ENCODE data around the gene DEPDC5.
"Not testable (repeated sequence)": the region's sequence is repeated elsewhere in the genome, so short reads cannot be mapped to it uniquely, and the experiment has no call there.

Gene DEPDC5

GRCh38 chr22:31815383-31815814, 61.6 kb downstream of the DEPDC5 start:
- DNase-seq (ENCODE audit: low read depth) = not testable (repeated sequence)

- DNase-seq (ENCODE audit: low read depth) = no peak
These were observed 62.9 kb downstream of the DEPDC5 start for GRCh38 chr22:31816750-31817149.

DNA sequence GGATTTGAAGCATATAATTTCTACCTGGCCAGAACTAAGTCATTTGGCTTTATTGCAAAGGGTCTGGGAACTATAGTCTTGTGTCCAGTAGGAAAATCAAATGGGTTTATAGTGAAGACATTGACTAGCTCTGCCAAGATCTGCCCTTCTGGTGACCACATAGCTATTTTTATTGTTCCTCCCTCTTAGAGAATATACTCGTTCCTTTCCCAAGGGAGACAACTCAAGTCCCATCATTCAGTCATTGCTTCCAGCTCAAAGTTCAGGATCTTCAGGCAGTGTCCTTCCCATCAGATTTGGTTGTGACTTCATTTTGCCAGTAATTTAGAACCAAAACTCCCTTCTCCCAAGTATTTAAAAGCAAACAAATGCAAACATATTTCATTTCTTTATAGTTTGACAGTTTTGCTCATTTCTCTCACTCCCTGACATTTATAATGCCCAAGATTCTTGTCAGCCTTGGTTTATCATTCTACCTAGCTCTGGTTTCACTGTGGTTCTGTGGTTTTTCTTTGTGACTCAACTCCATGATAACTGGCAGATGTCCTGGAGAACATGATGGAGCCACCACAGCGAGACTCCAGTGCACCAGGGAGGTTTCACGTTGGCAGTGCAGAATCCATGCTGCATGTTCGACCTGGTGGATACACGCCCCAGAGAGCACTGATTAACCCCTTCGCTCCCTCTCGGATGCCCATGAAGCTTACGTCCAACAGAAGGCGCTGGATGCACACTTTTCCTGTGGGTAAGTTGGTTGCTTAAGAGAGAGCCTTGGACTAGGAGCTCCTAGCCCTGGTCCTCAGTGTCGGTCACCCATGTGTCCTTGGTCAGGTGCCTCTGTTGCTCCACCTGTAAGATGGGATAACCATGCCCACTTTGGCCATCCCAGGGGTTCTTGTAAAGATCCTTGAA, 64.9 kb downstream of the DEPDC5 start:
- peak; percentile 49 for DNase-seq (ENCODE audit: low read depth)

- DNase-seq (ENCODE audit: low read depth) = no peak
These were observed 66.8 kb downstream of the DEPDC5 start for GRCh38 chr22:31820655-31821054.

GRCh38 chr22:31821572-31821971, 67.8 kb downstream of the DEPDC5 start:
- no peak for DNase-seq (ENCODE audit: low read depth)

DNA sequence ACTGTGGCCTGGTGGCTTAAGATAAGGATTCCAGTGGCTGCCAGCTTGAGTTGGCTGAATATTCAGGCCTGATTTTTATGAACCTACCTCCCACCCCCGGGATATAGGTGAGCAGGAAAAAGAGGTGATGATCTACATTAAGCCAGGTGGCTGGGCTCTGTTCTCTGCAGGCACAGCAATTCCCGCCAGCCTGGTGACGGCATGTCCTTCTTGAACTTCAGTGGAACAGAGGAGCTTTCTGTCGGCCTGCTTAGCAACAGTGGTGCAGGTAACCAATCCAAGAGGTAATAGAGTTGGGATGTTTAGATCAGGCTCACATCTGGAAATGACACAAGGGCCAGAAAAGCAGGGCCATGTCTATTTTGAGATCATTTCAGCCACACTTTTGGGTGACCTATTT, 68.7 kb downstream of the DEPDC5 start:
- DNase-seq (ENCODE audit: low read depth) = no peak

- DNase-seq (ENCODE audit: low read depth) = no peak
These were observed 71.7 kb downstream of the DEPDC5 start for GRCh38 chr22:31825513-31825912.

GRCh38 chr22:31826443-31826842, 72.6 kb downstream of the DEPDC5 start:
- no peak for DNase-seq (ENCODE audit: low read depth)

- no peak for DNase-seq (ENCODE audit: low read depth)
These were observed 74.9 kb downstream of the DEPDC5 start for GRCh38 chr22:31828739-31829138.

GRCh38 chr22:31829505-31829904, 75.7 kb downstream of the DEPDC5 start:
- peak; percentile 86 for DNase-seq (ENCODE audit: low read depth)

DNA sequence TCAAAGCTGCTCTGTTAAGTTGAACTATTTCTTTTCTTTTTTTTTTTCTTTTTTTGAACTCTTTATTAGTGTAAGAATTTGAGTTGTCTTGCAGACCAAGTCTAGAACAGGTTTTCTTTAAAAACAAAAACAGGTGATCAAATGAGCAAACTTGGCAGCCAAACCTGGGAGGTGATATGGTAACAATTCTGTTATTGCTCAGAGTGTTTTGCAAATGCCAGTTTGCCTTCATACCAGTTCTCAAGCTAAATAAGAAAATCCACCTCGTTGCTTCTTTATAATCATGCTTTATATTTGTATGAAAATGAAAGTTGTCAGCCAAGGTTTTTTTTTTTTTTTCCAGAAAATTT, 76.9 kb downstream of the DEPDC5 start:
- no peak for DNase-seq (ENCODE audit: low read depth)

DNA sequence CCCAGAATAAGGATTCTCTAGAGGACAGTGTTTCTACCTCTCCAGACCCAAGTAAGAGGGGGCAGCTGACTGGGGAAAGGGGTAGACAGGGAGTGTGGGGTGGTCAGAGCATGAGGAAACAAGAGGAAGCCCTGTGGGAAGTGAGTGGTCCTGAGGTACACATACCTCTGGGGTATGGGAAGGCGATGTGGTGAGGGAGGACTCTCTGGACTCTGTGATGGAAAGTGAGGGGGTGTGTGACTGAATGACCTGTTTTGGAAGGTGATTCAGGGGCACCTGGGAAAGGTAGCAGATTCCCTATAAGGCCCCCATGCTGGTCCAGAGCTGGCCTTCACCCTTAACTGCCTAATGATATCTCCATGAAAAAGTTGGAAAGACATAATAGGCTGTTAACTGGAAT, 80.1 kb downstream of the DEPDC5 start:
- DNase-seq (ENCODE audit: low read depth) = no peak

- DNase-seq (ENCODE audit: low read depth) = no peak
These were observed 82.2 kb downstream of the DEPDC5 start for GRCh38 chr22:31836010-31836409.

- no peak for DNase-seq (ENCODE audit: low read depth)
These were observed 85.1 kb downstream of the DEPDC5 start for GRCh38 chr22:31838917-31839316.

DNA sequence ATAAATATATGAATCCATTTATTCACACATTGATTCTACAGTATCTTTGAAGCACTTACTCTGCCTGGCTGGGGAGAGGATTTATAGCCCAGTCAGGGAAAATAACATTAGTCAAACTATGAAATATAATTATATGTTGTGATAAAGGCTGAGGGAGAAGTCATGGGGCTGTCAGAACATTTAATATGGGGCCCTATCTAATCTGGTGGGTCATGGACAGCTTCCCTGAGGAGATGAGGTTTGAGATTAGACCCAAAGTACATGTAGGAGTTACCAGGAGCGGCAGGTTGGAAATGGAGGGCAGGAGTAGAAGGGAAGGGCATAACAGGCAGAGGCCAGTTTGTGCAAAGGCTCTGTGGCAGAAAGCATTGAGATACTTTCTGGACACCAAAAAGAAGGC, 86.2 kb downstream of the DEPDC5 start:
- DNase-seq (ENCODE audit: low read depth) = no peak

GRCh38 chr22:31840585-31840984, 86.8 kb downstream of the DEPDC5 start:
- DNase-seq (ENCODE audit: low read depth) = no peak

DNA sequence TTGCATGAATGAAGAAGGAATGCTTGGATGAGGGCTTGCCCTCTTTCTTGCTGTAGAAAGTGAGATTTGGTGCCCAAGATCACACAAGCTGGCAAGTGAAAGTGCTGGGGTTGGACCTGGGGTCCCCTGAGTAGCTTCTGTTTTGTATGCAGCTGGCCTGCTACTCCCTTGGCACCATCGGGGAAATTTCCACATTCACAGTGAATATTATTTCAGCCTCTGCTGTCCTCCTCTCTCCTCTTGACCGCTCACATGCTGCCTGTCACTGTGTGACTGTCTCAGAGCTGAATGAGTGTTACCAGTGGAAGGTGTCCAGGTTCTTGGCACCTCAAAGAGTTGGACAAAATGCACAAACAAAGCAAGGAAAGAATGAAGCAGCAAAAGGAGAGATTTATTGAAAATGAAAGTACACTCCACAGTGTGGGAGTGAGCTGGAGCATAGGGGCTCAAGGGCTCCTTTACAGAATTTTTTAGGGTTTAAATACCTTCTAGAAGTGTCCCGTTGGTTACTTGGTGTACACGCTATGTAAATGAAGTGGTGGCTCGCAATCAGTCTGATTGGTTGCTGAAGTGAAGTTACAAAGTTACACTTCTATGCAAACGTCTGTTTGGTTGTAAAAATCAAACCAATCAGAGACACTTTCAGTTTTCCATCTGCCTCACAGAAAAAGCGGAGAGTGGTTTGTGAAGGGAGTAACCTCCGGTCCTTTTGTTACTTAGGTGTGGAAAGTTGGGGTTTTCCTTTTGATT, 87.4 kb downstream of the DEPDC5 start:
- DNase-seq (ENCODE audit: low read depth) = no peak

GRCh38 chr22:31843526-31843925, 89.7 kb downstream of the DEPDC5 start:
- DNase-seq (ENCODE audit: low read depth) = no peak

DNA sequence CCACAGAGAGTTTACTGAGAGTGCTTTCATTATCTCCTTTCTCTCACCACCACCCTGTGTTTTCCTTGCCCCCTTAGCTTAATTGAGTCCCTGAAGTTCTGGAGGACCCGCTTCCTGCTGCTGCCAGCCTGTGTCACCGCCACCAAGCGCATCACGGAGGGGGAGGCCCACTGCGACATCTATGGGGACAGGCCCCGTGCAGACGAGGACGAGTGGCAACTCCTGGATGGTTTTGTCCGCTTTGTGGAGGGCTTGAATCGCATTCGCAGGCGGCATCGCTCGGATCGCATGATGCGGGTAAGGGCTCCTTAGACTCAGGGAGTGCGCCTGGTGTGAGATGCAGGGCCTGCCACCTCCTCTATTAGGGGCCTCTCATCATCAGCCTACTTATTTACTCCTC, 91.1 kb downstream of the DEPDC5 start:
- no peak for DNase-seq (ENCODE audit: low read depth)

- DNase-seq (ENCODE audit: low read depth) = no peak
These were observed 92.6 kb downstream of the DEPDC5 start for GRCh38 chr22:31846161-31847115.

DNA sequence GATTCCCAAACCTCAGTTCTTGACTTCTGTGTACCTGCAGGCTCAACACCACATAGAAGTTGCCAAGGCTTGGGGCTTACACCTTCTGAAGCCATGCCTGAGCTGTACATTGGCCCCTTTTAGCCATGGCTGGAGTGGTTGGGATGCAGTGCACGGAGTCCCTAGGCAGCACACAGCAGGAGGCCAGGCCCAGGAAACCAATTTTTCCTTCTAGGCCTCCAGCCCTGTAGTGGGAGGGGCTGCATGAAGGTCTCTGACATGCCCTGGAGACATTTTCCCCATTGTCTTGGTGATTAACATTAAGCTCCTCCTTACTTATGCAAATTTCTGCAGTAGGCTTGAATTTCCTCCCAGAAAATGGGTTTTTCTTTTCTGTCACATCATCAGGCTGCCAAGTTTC, 94.6 kb downstream of the DEPDC5 start:
- DNase-seq (ENCODE audit: low read depth) = no peak

- DNase-seq (ENCODE audit: low read depth) = no peak
These were observed 96.3 kb downstream of the DEPDC5 start for GRCh38 chr22:31850135-31850534.

All from GM04503 (cell line).